LNCaP clone FGC (cell line): Measurements from ENCODE around the gene CLBA1.

Source experiments
- DNase-seq: peaks from one replicate; pipeline ENCODE4 v3.0.0-alpha.2; 2011; ENCODE audit warnings: low read depth
- H3K4me3 ChIP-seq: 2 replicates; pipeline ENCODE4 v1.5.1; 2011; ENCODE audit warnings: mild to moderate bottlenecking, low read depth, low read length, control low read depth
- TF ChIP-seq, protein P1 (sequence below): IDR thresholded peaks from 2 replicates; pipeline ENCODE4 v1.5.1; 2012; ENCODE audit warnings: mild to moderate bottlenecking; ENCODE audit not compliant: control insufficient read depth, insufficient read depth; ENCODE audit errors: extremely low read depth

CLBA1 gene

DNA sequence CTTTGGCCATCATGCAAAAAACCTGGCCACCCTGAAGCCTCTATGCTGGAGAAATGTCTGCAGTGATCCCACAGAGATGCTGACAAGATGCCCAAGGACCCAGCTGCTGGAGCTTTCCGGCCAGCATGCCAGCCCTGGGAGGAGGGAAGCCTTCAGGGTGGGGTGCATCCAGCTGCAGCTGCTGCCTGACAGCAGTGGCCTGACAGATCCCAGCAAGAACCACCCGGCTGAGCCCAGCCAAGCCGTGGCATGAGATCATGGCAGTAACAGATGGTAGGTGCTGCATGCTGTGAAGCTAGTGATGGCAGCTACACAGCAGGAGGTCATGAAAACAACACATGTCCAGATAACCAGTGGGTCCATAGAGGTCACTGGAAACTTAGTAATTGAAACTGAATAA is 13.8 kb downstream of the CLBA1 start:
- no peak for DNase-seq
- H3K4me3 ChIP-seq, result no peak overlapping the region
- TF ChIP-seq, protein P1, sequence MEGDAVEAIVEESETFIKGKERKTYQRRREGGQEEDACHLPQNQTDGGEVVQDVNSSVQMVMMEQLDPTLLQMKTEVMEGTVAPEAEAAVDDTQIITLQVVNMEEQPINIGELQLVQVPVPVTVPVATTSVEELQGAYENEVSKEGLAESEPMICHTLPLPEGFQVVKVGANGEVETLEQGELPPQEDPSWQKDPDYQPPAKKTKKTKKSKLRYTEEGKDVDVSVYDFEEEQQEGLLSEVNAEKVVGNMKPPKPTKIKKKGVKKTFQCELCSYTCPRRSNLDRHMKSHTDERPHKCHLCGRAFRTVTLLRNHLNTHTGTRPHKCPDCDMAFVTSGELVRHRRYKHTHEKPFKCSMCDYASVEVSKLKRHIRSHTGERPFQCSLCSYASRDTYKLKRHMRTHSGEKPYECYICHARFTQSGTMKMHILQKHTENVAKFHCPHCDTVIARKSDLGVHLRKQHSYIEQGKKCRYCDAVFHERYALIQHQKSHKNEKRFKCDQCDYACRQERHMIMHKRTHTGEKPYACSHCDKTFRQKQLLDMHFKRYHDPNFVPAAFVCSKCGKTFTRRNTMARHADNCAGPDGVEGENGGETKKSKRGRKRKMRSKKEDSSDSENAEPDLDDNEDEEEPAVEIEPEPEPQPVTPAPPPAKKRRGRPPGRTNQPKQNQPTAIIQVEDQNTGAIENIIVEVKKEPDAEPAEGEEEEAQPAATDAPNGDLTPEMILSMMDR, result no peak

DNA sequence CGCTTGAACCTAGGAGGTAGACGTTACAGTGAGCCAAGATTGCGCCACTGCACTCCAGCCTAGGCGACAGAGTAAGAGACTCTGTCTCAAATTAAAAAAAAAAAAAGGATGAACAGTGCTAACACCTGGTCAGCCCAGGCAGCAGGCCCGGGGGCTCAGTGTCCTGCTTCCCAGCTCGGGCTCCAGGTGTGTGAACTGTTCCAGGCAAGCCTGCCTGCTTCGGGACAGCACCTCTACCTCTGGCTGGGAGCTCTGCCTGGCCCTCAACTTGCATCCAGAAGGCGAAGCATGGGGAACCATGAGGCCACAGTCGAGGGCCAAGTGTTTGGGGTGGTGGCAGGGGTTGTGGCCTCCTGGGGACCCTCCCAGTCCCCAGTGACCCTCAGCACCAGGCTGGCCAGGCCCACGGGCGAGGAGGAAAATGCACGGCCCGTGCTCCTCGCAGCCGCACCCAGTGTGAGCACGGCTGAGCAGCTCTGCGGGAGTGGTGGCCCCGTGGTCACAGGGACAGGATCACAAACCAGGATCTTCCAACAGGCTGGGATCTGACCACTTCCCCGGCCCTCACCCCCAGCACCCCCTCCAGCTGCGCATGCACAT is 19.8 kb downstream of the CLBA1 start:
- DNase-seq, result no peak
- H3K4me3 ChIP-seq, result no peak overlapping the region
- TF ChIP-seq, protein P1, result no peak

DNA sequence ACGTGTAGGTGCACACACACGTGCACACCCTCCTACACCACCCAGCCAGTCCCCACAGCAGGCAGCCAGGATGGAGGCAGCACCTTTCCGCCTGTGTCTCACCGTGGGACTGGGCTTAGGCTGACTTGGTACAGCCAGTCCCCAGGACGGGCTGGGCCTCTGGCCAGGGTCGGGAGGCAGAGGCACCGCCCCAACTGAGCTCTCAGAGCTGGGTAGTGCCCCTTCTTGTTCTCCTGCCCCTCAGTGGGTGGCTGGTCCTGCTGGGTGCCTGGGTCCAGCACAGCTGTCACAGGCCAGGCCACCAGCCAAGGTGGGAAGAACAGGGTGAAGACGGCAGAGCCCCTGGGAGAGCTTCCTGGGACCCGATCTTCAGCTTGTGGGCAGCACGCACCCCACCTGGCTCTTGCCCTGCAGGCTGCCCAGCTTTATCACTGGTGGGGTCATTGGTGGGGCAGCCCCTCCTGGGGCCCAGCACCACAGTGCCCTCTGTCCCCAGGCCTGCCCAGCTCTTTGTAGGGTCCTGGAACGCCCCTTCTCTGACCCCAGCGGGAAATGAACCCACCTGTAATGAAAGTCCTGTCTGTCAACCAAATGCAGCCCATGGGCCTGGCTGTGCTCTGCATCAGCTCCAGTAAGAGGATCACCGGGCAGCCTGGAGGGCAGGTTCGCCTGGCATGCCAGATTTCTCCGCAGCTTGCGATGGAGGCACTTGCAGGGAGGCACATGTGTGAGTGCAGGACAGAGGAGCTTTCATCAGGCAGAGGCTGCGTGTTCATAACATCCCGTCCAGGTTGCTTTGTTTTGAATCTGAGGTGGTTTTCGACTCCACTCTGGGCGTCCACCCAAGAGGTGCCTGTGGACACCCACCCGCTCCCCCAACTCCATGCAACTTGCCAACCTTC is 20.6 kb downstream of the CLBA1 start:
- TF ChIP-seq, protein P1, result no peak

DNA sequence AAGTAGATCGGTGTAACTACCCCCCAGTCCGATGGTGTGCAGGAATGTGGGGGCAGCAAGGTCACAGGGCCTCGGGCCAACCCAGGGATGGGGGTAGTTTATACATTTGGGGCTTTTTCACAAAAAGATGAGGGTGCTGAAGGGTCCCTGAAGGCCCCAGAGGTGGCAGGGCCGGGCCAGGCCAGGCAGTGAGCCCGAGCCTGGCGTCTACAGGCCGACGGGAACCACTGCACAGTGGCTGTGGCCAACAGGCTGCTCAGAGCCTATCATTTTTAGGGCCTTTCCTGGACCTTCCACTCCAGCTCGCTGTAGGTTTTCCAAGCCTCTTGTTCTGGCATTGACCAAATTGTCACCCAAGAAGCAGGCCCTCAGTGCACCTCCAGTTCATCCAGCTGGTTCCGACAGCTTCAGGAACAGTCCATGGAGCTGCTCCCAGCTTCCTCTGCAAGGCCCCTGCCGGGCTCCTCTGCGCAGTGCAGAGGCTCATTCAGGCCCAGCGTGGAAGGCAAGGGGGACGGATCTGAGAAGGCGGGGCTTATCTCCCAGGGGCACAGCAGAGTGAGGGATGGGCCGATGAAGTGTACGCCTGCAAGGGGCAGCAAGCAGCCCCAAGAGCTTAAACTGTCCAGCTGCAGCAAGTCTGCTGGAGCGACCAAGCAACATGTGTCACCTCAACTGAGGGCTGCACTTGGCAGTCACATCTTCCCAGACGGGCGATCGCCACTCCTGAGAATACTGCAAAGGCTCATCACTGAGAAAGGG is 21.4 kb downstream of the CLBA1 start:
- TF ChIP-seq, protein P1, result no peak
- no peak for DNase-seq
- no peak overlapping the region for H3K4me3 ChIP-seq

More for the DNA sequence above, 20.6 kb downstream of the CLBA1 start:
- H3K4me3 ChIP-seq, result no peak overlapping the region
- DNase-seq, result no peak

DNA sequence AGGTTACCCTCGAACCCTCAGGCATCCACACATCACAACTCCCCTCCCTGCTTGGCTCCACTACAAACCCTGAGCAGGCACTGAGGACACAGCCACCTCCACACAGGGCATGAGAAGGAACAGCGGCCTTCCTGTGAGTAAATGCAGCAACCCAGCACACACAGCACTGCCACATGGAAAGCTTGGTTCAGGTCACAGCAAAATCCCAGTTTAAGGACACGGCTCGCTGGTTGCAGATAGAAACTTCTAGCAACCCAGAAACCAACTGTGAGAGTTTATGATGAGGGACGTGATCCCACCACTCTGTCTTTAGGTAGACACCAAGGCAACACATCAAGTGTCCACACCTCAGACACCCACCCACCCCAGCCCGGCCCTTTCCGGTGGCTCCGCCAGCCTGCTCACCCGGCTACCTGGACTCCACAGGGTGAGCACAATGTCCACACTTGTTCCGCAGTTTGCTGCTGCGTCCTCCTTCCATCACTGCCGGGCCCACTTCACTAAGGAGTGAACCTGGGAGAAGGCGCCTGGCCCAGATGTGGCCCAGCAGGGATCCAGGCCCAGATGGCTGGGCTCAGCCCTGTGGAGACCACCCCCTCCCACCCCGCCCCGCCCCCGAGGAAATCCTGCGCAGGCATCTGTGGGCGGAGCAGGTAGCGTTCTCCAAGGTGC is 22.1 kb downstream of the CLBA1 start:
- DNase-seq, result no peak
- TF ChIP-seq, protein P1, result no peak
- H3K4me3 ChIP-seq, result no peak overlapping the region

DNA sequence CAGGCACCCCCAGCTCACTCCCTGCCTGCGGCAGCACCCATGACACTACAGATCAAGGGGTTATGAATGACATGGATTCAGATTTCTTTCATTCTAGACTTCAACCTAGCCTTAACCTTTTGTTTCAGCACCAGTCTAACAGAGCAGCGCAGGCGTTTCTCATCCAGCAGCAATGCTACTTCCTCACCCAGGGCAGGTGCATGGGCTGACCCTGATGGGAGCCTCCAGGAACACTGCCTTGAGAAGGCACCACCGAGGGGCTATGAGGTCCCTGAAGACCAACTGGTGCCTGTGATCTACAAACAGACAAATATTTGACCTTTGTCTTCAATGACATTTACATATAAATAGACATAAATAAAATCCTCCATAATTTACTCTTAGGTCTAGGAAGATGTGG is 24.5 kb downstream of the CLBA1 start:
- TF ChIP-seq, protein P1, result no peak
- H3K4me3 ChIP-seq, result no peak overlapping the region
- no peak for DNase-seq
